Endometrium (tissue), 2 donors: ENCODE results near the gene TMEM151B.
"Not testable (repeated sequence)": the region's sequence is repeated elsewhere in the genome, so short reads cannot be mapped to it uniquely, and the experiment has no call there.

Experiments used
- FAIRE-seq: peaks from 2 replicates; lab custom pipeline; 2012; peaks lifted over from hg19 to GRCh38; lab: Jason Lieb, UNC
- donor health status: control.
- donor health status: control.

Gene TMEM151B

GRCh38 chr6:44333942-44334341, 63.7 kb downstream of the TMEM151B start:
- no peak for FAIRE-seq

DNA sequence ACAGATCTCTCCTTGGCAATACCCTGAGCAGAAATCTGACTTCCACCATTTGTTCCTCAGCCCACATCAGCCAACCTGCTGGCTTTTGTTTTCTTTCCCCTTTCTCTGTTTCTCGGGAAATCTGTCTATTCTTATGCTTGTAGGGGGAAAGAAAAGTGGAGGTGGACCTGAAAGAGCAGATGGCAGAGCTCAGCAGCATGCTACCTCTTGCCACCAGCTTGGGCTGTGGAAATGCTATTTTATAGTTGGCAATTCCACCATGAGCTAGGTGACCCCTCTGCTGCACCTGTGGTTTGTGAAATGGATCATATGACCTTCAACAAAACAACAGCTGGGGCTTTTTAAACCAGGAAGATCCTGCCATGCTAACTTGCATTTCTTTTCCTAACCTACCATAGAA, 65.4 kb downstream of the TMEM151B start:
- FAIRE-seq, result no peak

GRCh38 chr6:44338228-44339122, 68.2 kb downstream of the TMEM151B start:
- no peak for FAIRE-seq

DNA sequence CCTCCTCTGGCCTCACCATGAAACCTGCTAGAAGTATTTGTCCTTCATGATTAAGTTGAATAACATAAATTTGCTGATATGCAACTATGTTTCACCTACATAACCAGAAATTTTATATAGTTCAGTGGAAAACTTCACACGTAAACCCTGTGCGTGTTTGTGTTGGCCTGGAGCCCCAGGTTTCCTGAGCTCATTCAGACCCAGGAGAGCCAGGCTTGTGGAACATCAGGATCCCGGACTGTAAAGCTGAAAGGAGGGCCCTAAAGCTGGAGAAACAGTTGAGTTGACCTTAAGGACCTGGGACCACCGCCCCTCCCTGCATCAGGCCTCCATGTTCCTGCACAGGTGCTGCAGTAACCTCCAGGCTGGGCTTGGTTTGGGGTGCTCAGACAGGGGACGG, 69.1 kb downstream of the TMEM151B start:
- FAIRE-seq, result no peak

DNA sequence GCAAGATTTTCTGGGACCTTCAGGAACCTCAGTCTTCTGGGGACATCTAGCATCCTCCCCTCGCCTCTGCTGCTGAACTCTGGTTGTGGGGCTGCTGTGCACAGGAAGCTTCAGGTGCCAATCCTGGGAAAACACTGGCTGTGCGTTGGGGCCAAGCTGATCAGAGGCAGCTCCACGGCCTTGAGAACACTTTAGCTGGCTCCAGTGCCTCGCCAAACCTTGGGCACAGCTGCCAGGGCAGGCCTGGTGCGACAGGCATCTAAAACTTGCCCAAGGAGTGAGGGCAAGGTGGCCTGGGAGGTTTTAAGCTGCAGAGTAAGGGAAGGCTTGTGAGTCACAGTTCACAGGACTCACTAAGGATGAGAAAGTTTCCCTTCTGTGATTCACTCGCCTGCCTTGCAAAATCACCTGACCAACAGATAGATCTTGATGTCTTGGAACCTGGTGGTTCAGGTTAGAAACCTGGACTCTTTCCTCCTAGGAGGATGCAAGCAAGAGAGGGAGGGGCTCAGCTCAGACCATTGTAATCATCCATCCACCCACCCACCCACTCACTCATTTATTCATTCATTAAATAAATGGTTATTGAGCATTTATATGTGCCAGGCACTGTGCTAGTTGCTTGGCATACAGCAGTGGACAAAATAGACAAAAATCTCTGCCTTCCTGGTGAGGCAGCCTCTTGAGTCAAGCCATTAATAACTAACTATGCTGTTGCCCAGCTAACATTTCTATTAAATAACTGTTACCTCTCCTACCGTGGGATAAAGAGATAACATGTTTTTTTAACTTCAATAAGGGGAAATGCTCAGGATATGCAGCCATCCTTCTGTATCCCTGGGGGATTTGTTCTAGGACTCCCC, 69.7 kb downstream of the TMEM151B start:
- no peak for FAIRE-seq

DNA sequence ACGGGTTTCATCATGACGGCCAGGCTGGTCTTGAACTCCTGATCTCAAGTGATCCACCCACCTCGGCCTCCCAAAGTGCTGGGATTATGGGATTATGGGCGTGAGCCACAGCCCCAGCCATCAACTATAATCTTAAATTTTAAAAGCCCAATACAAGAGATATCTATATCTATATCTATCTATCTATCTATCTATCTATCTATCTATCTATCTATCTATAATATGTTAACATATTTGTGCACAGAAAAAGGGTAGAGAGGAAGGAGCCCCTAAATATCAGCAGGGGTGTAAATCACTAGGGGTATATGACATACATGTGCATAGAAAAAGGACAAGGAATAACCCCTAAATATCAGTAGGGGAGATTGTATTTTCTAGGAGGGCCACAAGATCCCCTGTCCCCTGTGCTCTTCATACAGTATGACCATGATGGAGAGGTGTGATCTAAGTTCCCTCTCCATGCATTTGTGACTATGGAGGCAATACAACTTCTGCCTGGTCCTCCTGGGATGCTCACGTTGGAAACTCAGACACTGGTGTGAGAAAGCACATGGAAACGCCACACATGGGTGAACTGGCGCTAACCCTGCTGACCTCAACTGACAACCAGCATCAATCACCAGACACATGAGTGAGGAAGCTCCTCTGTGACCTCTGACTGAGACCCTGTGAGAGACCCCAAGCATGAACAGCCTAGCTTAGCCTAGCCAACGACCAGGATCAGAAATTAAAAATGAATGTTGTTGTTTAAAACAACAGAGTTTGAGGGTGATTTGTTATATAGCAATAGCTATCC, 71.0 kb downstream of the TMEM151B start:
- FAIRE-seq, result no peak

- no peak for FAIRE-seq
Observed at GRCh38 chr6:44342052-44342451, 71.8 kb downstream of the TMEM151B start.

DNA sequence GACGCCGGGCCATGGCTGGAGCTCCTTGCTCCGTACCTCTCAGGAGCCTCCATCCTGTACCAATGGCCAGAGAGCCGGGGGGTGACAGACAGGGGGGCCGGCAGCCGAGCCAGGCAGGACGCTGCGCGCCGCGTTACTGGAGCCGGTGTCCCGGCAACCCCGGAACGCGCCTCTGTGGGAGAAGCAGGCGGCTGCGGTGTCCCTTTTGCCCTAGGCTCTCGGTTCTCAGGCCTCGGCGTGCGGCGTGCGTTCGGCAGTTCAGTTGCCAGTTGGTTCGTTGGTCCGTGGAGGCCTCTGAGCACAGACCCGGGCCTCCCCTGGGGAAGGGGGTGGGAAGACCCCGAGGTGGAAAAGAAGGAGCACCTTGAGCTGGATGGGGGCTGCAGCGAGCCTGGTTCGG, 72.2 kb downstream of the TMEM151B start, which contains the start of gene SPATS1:
SPATS1 (plus strand) TSS at position 162 of the 400 bp plus-strand sequence. CDS start 446 bp downstream, outside the sequence.
- no peak for FAIRE-seq

DNA sequence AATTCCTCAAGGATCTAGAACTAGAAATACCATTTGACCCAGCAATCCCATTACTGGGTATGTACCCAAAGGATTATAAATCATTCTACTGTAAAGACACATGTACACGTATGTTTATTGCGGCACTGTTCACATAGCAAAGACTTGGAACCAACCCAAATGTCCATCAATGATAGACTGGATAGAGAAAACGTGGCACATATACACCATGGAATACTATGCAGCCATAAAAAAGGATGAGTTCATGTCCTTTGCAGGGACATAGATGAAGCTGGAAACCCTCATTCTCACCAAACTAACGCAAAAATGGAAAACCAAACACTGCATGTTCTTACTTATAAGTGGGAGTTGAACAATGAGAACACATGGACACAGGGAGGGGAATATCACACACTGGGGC, 76.6 kb downstream of the TMEM151B start:
- not testable (repeated sequence) for FAIRE-seq

GRCh38 chr6:44349904-44350649, 79.8 kb downstream of the TMEM151B start:
- FAIRE-seq, result no peak

- not testable (repeated sequence) for FAIRE-seq
Observed at GRCh38 chr6:44350650-44350994, 80.4 kb downstream of the TMEM151B start.

DNA sequence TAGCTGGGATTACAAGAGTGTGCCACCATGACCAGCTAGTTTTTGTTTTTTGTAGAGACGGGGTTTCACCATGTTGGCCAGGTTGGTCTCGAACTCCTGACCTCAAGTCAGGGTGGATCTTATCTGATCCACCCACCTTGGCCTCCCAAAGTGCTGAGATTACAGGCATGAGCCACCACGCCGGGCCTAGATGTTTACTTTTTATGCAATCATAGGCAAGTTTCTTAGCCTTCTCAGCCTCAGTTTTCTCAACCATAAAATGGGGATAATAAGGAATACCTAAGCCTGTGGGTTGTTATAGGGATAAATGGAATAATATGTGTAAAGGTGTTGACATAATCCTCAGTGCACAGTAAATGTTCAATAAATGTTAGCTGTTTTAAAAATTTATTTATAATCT, 82.0 kb downstream of the TMEM151B start:
- no peak for FAIRE-seq

- no peak for FAIRE-seq
Observed at GRCh38 chr6:44353336-44353735, 83.1 kb downstream of the TMEM151B start.

- no peak for FAIRE-seq
Observed at GRCh38 chr6:44355640-44356039, 85.4 kb downstream of the TMEM151B start.

- no peak for FAIRE-seq
Observed at GRCh38 chr6:44356487-44356886, 86.2 kb downstream of the TMEM151B start.
